Measurements from ENCODE around the gene CIAO1.
"Not testable (repeated sequence)": the region's sequence is repeated elsewhere in the genome, so short reads cannot be mapped to it uniquely, and the experiment has no call there.

CIAO1 gene
- total RNA-seq = 89.1 to 152 (median 132) reads per million in 9 experiments

DNA sequence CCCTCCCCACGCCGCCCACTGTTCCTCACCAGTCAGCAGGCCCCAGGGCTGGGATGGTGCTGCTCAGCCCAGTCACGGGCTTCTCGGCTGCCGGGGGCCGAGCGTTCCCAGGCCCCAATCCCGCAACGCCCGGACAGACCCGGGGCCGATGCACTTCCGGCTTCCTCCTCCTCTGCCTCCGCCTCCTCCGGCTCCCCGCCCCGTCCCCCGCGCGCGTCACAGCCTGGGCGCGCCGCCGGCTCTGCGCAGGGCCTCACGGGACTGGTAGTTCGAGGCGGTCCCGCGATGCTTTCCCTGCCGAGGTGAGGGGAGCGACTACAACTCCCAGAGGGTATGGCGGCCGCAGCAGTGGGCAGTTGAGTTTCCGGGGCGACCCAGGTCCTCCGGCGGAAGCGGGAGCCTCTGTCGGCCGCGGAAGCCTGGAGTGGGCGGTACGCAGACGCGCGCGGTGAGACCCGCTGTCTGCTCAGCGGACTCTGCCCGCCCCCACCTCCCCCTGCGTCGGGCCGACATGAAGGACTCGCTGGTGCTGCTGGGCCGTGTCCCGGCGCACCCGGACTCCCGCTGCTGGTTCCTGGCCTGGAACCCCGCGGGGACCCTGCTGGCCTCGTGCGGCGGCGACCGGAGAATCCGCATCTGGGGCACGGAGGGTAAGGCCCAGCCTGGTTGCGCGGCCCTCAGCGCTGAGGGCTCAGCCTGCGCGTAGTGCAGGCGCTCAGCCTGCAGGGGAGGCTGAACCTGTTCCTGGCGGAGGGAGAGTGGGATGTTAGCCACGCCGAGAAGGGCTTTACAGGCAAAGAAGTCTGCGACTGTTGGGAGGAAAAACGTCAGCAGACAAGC is at the start of gene CIAO1, which contains the start of gene TMEM127:
Gene CIAO1 (plus strand): TSS at position 386 of the 840 bp plus-strand sequence. CDS start 126 bp downstream, at position 512.
Gene TMEM127 (minus strand): TSS at position 158 of the 840 bp plus-strand sequence. CDS start 616 bp downstream, outside the sequence.
- peak within 1 kb of the TSS; percentile 87 to 94 for H3K27ac Mint-ChIP-seq

DNA sequence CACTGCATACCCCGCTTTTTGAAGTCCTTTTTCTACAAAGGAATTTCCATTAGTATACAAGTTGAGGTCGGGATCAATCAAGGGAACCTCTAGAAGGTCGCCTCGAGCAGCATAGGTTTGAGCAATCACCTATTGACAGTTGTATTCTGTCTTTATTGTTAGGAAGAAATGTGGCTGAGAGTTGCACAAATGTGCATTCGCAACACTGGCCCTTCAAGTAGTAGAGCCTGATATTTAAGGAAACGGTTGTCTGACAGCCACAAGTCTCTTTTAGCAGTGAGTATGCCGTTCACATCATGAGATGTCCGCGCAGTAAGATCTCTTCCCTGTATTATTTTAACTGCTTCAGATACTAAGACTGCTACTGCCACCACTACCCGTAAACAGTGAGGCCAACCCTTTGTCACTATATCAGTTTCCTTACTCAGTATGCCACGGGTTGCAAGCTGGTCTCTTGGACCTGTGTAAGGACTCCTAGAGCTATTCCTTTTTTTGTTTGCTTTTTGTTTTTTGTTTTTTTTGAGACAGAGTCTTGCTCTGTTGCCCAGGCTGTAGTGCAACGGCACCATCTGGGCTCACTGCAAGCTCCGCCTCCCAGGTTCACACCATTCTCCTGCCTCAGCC is 47.4 kb upstream of the CIAO1 start:
- Mint-ChIP-seq H3K27ac (no peak overlapping the region), H3K4me1 (ENCODE audit: low read depth in 2 of 2) (no peaks in the 10 kb centered on the region)
- no peak for ATAC-seq (replicated peaks)

More for the DNA sequence above, at the start of gene CIAO1, which contains the start of gene TMEM127:
- ATAC-seq (replicated peaks) (peak; percentile 91), DNase-seq (peak; percentile 98)
- H3K9me3 Mint-ChIP-seq = no peaks in the 10 kb centered on the region
- no peaks in the 10 kb centered on the region for H3K27me3 Mint-ChIP-seq
- peaks cover 27 to 50% of the 10 kb centered on the region in 2 donors for H3K4me1 Mint-ChIP-seq (ENCODE audit: low read depth in 2 of 2)
- peaks cover 58% of the 10 kb centered on the region for H3K36me3 Mint-ChIP-seq (ENCODE audit: insufficient read depth)
- H3K4me3 Mint-ChIP-seq = peak within 1 kb of the TSS; percentile 86 to 98

DNA sequence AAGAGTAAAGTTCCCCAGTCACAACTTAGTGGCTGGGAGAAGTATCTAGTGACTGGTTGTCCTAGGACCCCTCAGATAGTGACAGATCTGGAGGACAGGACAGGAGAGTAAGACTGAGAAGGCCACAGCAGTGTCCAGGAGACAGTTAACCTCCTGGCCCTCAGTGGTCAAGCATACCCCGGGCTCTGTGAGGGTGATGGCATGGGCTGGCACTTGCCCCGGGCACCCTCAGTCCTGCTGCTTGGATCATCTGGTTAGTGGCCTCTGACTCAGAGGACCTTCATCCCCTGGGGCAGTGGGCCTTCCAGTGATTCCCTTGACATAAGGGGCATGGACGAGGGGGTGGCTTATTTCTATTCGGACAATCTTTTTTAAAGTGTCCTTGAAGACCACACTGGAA is 46.1 kb upstream of the CIAO1 start:
- H3K4me1 Mint-ChIP-seq (ENCODE audit: low read depth in 2 of 2); ATAC-seq (replicated peaks); H3K27me3 Mint-ChIP-seq: not testable (repeated sequence)

More for the DNA sequence above, 47.4 kb upstream of the CIAO1 start:
- Mint-ChIP-seq H3K36me3 (ENCODE audit: insufficient read depth) (no peaks in the 10 kb centered on the region), H3K9me3 (no peaks in the 10 kb centered on the region), H3K27me3 (no peaks in the 10 kb centered on the region), H3K4me3 (no peak overlapping the region)
- DNase-seq = no peak

DNA sequence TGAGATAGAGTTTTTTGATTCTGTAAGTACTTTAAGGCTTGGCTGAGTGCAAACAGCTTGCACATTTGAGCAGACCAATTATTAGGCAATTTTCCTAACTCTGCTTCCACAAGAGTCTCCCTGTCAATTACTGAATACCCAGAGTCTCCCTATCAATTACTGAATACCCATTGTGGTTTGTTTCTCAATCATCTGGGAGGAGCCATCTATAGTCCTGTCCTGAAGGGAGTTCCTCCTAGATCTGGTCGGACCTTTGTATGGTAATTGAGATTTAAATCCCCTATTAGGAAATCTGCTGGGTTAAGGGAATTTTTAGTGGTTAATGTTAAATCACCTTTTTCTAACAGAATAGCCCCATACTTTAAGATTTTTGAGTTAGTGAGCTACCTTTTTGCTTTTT is 44.9 kb upstream of the CIAO1 start:
- H3K9me3 Mint-ChIP-seq; H3K27me3 Mint-ChIP-seq; DNase-seq; H3K36me3 Mint-ChIP-seq (ENCODE audit: insufficient read depth); ATAC-seq (replicated peaks); H3K4me3 Mint-ChIP-seq; H3K4me1 Mint-ChIP-seq (ENCODE audit: low read depth in 2 of 2): not testable (repeated sequence)
- peak overlapping the region in 1 of 2 donors; percentile 57 for H3K27ac Mint-ChIP-seq

More for the DNA sequence above, 46.1 kb upstream of the CIAO1 start:
- not testable (repeated sequence) for H3K9me3 Mint-ChIP-seq; DNase-seq; H3K27ac Mint-ChIP-seq; H3K4me3 Mint-ChIP-seq; H3K36me3 Mint-ChIP-seq (ENCODE audit: insufficient read depth)

DNA sequence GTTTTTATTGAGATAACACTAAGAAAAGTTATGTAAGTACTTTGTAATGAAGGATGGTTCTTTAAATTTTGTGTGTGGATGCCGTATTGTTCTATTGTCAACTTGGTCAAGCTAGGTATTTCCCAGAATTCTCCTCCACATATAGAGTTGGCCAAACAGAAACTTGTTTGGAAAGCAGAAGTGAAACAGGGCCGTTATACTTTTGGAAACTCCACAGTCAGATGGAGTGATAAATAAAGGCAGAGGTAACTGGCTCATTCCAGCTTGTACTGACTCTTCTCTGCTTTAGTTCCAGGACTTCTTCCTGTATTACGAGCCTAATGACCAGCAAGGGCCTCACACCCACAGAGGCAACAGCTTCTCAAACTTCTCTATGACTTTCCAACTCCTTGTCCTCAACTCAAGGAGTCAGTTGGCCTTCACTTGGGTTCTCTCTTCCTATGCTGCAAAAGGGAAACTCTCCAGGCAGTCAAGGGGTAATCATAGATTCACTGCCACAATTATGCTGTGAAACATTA is 41.0 kb upstream of the CIAO1 start:
- no peaks in the 10 kb centered on the region for H3K27me3 Mint-ChIP-seq
- H3K9me3 Mint-ChIP-seq = no peaks in the 10 kb centered on the region
- H3K27ac Mint-ChIP-seq = no peak overlapping the region
- H3K4me3 Mint-ChIP-seq = no peak overlapping the region
- ATAC-seq (replicated peaks) (peak; percentile 26), DNase-seq (no peak)
- no peaks in the 10 kb centered on the region for H3K4me1 Mint-ChIP-seq (ENCODE audit: low read depth in 2 of 2)
- H3K36me3 Mint-ChIP-seq (ENCODE audit: insufficient read depth) = peaks cover 2% of the 10 kb centered on the region

- Mint-ChIP-seq H3K27me3 (no peaks in the 10 kb centered on the region), H3K27ac (no peak overlapping the region), H3K9me3 (no peaks in the 10 kb centered on the region), H3K4me3 (no peak overlapping the region), H3K36me3 (ENCODE audit: insufficient read depth) (peaks cover 3% of the 10 kb centered on the region), H3K4me1 (ENCODE audit: low read depth in 2 of 2) (peaks cover 2 to 3% of the 10 kb centered on the region in 2 donors)
- DNase-seq (no peak), ATAC-seq (replicated peaks) (no peak)
Observed at GRCh38 chr2:96231316-96231715, 34.7 kb upstream of the CIAO1 start.

DNA sequence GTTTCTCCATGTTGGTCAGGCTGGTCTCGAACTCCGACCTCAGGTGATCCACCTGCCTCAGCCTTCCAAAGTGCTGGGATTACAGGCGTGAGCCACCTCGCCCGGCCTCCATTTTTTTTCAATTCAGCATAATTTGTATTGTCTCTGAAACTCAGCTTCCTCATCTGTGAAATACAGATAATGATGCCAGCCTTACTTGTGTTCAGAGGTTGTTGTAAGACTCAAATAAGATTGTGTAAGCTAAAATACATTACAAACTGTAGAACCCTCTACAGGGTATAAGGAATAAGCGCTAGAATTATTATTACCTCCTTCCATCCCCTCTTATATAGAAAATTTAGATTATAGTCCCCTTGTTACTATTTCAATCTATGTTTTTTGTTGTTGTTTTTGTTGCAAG is 32.6 kb upstream of the CIAO1 start:
- Mint-ChIP-seq H3K36me3 (ENCODE audit: insufficient read depth) (peaks cover 3% of the 10 kb centered on the region), H3K4me3 (no peak overlapping the region), H3K27ac (peak overlapping the region in 1 of 2 donors; percentile 49), H3K27me3 (no peaks in the 10 kb centered on the region), H3K4me1 (ENCODE audit: low read depth in 2 of 2) (peaks cover 3 to 4% of the 10 kb centered on the region in 2 donors), H3K9me3 (no peaks in the 10 kb centered on the region)
- ATAC-seq (replicated peaks) (no peak), DNase-seq (no peak)

DNA sequence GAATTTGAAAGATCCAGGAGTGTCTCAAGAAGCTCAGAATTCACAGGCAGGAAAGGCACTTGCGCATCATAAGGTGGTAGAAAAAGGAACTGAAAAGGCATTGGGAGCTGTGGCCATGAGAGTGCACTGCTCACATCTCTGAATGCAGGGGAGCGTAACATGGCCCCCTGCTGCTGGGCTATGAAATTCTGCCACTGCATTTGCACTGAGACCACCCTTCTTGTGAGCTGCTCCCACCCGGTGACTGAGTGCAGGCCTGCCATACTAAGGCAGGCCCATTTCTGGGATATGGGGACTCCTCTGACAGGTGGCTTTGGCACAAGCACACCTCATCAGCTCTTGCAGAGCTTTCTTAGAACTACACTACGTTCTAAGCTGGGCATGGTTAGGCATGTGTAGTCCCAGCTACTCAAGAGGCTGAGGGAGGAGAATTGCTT is 32.1 kb upstream of the CIAO1 start:
- no peak for DNase-seq
- no peak overlapping the region for H3K4me3 Mint-ChIP-seq
- no peaks in the 10 kb centered on the region for H3K27me3 Mint-ChIP-seq
- H3K27ac Mint-ChIP-seq = peak overlapping the region in 1 of 2 donors; percentile 49
- no peaks in the 10 kb centered on the region for H3K9me3 Mint-ChIP-seq
- no peak for ATAC-seq (replicated peaks)
- peaks cover 3% of the 10 kb centered on the region for H3K36me3 Mint-ChIP-seq (ENCODE audit: insufficient read depth)
- peaks cover 3 to 4% of the 10 kb centered on the region in 2 donors for H3K4me1 Mint-ChIP-seq (ENCODE audit: low read depth in 2 of 2)

GRCh38 chr2:96236882-96237281 is 29.1 kb upstream of the CIAO1 start:
- DNase-seq = no peak
- Mint-ChIP-seq H3K27me3 (no peaks in the 10 kb centered on the region), H3K27ac (no peak overlapping the region), H3K9me3 (no peaks in the 10 kb centered on the region), H3K4me3 (no peak overlapping the region), H3K36me3 (ENCODE audit: insufficient read depth) (peaks cover 4% of the 10 kb centered on the region), H3K4me1 (ENCODE audit: low read depth in 2 of 2) (peaks cover 7 to 10% of the 10 kb centered on the region in 2 donors)
- ATAC-seq (replicated peaks) = no peak

GRCh38 chr2:96238266-96238665 is 27.8 kb upstream of the CIAO1 start:
- DNase-seq = no peak
- Mint-ChIP-seq H3K9me3 (no peaks in the 10 kb centered on the region), H3K27ac (no peak overlapping the region), H3K27me3 (no peaks in the 10 kb centered on the region), H3K4me3 (no peak overlapping the region), H3K4me1 (ENCODE audit: low read depth in 2 of 2) (peaks cover 15 to 16% of the 10 kb centered on the region in 2 donors), H3K36me3 (ENCODE audit: insufficient read depth) (peaks cover 3% of the 10 kb centered on the region)
- no peak for ATAC-seq (replicated peaks)

- no peak for ATAC-seq (replicated peaks)
- Mint-ChIP-seq H3K27ac (no peak overlapping the region), H3K36me3 (ENCODE audit: insufficient read depth) (peaks cover 3% of the 10 kb centered on the region), H3K4me1 (ENCODE audit: low read depth in 2 of 2) (peaks cover 15 to 16% of the 10 kb centered on the region in 2 donors), H3K4me3 (no peak overlapping the region), H3K27me3 (no peaks in the 10 kb centered on the region), H3K9me3 (no peaks in the 10 kb centered on the region)
- DNase-seq = no peak
Observed at GRCh38 chr2:96239091-96239490, 26.9 kb upstream of the CIAO1 start.

- Mint-ChIP-seq H3K36me3 (ENCODE audit: insufficient read depth) (peaks cover 3% of the 10 kb centered on the region), H3K4me1 (ENCODE audit: low read depth in 2 of 2) (peaks cover 15 to 16% of the 10 kb centered on the region in 2 donors), H3K9me3 (no peaks in the 10 kb centered on the region), H3K4me3 (no peak overlapping the region), H3K27ac (no peak overlapping the region), H3K27me3 (no peaks in the 10 kb centered on the region)
- ATAC-seq (replicated peaks) (no peak), DNase-seq (no peak)
Observed at GRCh38 chr2:96239745-96240264, 26.2 kb upstream of the CIAO1 start.

DNA sequence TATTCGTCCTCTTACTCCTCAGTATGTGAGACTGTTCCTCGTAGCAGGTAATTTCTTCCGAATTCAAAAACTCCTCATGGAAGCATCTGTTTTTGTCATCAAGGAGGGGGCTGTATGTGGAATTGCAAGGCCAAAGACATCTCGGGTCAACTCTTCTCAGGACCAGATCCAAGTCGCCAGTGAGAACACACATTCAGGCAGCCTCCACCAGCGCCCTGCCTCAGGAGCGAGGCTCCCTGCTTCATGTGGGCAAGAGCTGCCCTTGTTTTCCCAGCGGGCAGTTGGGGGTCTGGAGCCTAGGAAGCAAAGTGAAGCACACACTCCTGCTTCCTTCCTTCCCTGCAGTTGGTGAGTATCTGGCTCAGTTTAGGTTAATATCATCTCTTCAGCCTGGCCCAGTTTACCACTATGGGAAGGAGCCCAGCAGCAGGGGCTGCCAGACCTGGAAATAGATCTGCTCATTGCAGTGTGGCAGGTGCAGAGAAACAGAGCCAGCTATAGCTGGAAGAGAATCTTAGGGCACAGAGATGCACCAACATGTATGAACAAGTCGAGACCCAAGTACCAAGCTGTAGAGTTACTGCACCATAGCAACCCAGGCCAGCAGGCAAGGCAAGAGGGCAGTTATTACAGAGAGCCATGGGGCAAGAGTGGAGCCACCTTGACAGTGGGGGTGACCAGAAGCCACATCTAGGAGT is 25.5 kb upstream of the CIAO1 start:
- no peaks in the 10 kb centered on the region for H3K9me3 Mint-ChIP-seq
- no peak for DNase-seq
- peaks cover 15 to 16% of the 10 kb centered on the region in 2 donors for H3K4me1 Mint-ChIP-seq (ENCODE audit: low read depth in 2 of 2)
- peaks cover 3% of the 10 kb centered on the region for H3K36me3 Mint-ChIP-seq (ENCODE audit: insufficient read depth)
- no peaks in the 10 kb centered on the region for H3K27me3 Mint-ChIP-seq
- no peak for ATAC-seq (replicated peaks)
- H3K4me3 Mint-ChIP-seq = no peak overlapping the region
- peak overlapping the region; percentile 95 to 98 for H3K27ac Mint-ChIP-seq
